ENCODE results near the gene BBOX1.

DNA sequence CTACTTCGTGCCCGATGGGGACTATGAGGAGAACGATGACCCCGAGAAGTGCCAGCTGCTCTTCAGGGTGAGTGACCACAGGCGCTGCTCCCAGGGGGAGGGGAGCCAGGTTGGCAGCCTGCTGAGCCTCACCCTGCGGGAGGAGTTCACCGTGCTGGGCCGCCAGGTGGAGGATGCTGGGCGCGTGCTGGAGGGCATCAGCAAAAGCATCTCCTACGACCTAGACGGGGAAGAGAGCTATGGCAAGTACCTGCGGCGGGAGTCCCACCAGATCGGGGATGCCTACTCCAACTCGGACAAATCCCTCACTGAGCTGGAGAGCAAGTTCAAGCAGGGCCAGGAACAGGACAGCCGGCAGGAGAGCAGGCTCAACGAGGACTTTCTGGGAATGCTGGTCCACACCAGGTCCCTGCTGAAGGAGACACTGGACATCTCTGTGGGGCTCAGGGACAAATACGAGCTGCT, 46.0 kb upstream of the BBOX1 start:
- TF ChIP-seq CTCF (IDR thresholded peaks at IDR 0.05) (no peak), POLR2AphosphoS5 (IDR thresholded peaks at IDR 0.05) (no peak), POLR2A (IDR thresholded peaks at IDR 0.05) (no peak), EP300 (IDR thresholded peaks at IDR 0.05) (no peak)

All from sigmoid colon (tissue), 4 donors.